ENCODE measurements around the gene MSANTD4. TPM values are rescaled to one million over a fixed set of nuclear protein-coding genes. Genes with fewer than 3 reads are reported as not detected.
"Not testable (repeated sequence)": the region's sequence is repeated elsewhere in the genome, so short reads cannot be mapped to it uniquely, and the experiment has no call there.

Gene MSANTD4
- polyA plus RNA-seq (ENCODE audit: insufficient read length): 37.7 TPM
- long read RNA-seq, donor 1, partial matches to known transcripts: 0 of 11 reads
- long read RNA-seq, donor 1, other reads (novel, unspliced or antisense): 5 of 11 reads
- long read RNA-seq, donor 2, transcript MSANTD4-204 (3 exons, 948 nt): major isoform, 5 of 5 reads
- long read RNA-seq, donor 2, partial matches to known transcripts: 0 of 5 reads
- long read RNA-seq, donor 2, other reads (novel, unspliced or antisense): 0 of 5 reads
- long read RNA-seq, donor 3, full-length matches to known transcripts: 7 of 7 reads
- long read RNA-seq, donor 3, partial matches to known transcripts: 0 of 7 reads
- long read RNA-seq, donor 3, other reads (novel, unspliced or antisense): 0 of 7 reads
- long read RNA-seq, donor 4: 0 reads
- long read RNA-seq, donor 5, full-length matches to known transcripts: 9 of 15 reads
- long read RNA-seq, donor 5, partial matches to known transcripts: 0 of 15 reads
- long read RNA-seq, donor 5, other reads (novel, unspliced or antisense): 6 of 15 reads
- long read RNA-seq, donor 6, partial matches to known transcripts: 0 of 4 reads
- long read RNA-seq, donor 6, other reads (novel, unspliced or antisense): 0 of 4 reads
- long read RNA-seq, donor 7, full-length matches to known transcripts: 8 of 13 reads
- long read RNA-seq, donor 7, partial matches to known transcripts: 5 of 13 reads
- long read RNA-seq, donor 7, other reads (novel, unspliced or antisense): 0 of 13 reads
- long read RNA-seq, donor 8, partial matches to known transcripts: 0 of 4 reads
- long read RNA-seq, donor 8, other reads (novel, unspliced or antisense): 0 of 4 reads

DNA sequence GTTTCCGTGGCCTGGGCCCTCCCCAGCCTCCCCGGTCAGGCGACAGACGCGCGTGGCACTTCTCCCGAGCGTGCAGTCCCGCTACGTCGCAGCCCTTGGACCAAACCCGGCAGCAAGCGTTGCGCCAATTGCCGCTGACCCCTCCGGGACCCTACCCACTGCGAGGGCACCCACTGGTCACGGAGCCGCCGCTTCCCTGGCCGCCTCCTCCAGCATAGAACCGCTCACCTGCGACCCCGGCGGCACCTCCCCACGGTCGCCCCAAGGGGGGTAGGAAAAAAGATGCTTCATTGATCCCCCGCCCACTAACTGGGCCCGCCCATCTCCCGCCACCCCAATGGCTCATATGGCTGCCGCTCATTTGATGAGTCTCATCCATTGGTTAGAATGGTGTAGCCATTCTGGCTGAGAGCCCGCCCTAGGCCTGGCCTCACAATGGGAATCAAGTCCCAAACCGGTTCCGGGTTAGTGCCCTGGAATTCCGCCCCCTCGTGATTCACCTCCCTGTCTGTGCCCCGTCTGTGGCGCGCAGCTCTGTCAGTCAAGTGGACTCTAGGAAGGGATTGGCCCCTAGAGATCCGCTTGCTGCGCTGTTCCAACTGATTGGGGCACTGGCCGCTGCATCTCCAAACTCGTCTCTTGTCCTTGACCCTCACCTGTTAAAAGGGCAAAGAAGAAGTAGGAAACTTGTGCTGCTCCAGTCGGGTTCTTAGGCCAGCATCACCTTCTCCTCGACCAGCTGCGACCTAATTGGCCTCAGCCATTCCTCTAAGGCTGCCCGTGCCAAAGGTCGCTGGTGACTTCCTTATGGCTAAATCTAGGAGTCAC lies at the start of gene MSANTD4:
MSANTD4 (minus strand) TSS at position 274 of the 828 bp plus-strand sequence. CDS start 11,323 bp downstream, outside the sequence.
- peak; percentile 99 for DNase-seq

DNA sequence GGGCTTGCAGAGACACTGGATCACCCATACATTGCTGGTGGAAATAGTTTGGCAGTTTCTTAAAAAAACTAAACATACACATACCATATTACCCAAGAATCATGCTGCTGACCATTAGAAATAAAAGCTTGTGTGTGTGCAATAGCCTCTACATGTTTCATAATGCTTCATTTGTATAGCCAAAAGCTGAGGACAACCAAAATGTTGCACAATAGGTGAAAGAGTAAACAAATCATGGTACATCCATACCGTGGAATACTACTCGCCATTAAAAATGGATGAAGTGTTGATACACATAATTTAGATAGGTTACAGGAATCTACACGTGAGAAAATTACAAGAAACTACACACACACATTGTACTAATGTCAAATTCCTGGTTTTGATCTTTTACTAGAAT lies 48.6 kb upstream of the MSANTD4 start:
- DNase-seq: no peak

DNA sequence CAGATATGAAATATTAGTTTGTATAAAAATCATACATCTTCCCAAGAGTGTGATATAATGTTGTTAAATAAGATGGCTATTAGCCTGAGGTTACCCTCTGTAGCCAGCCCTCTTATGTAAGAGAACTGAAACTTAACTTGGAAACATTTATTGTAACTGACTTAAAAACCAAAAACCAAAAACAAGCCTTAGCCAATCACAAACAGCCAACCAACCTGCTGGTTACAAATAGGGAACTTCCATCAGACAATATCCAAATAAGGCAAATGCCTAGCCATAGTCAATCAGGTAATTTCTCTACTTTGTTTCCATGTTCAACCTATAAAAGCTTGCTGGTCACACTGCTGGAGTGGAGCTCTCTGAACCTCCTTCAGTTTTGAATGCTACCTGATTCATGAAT lies 41.0 kb upstream of the MSANTD4 start:
- no peak for DNase-seq

DNA sequence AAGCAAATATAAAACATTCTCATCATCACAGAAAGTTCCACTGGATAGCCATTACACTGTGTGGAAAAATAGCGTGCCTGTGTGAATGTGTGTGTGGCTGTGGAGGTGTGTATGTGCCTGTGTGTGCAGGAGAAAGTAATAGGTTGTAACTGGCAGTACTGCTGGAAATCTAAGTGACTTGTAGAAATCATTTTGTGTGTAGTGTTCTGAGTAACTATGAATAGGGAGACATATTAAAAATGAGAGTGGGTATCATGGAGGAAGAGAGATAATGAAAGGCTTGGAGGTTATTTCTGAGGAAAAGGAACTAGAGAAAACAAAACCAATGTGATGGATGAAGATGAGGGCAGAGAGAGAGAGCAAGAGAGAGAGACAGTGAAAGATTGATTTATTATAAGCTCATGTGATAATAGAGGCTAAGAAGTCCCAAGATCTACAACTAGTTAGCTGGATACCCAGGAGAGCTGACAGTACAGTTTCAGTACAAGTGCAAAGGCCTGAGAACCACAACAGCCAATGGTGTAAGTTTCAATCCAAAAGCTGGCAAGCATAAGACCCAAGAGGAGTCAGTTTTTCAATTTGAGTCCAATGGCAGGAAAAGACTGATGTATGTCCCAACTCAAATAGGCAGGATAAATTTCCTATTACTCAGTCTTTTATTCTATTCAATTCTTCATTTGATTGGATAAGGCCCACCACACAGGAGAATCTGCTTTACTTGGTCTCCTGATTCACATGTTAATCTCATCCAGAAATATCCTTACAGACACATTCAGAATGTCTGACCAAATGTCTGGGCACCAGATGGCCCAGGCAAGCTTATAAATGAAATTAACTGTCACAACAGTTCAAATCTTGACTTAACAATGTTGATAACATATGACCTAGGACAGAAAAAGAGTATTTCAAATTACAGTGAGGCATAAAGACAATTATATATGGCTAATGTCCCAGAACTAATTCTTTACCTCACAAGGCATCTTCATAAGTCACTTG lies 40.2 kb upstream of the MSANTD4 start:
- no peak for DNase-seq

DNA sequence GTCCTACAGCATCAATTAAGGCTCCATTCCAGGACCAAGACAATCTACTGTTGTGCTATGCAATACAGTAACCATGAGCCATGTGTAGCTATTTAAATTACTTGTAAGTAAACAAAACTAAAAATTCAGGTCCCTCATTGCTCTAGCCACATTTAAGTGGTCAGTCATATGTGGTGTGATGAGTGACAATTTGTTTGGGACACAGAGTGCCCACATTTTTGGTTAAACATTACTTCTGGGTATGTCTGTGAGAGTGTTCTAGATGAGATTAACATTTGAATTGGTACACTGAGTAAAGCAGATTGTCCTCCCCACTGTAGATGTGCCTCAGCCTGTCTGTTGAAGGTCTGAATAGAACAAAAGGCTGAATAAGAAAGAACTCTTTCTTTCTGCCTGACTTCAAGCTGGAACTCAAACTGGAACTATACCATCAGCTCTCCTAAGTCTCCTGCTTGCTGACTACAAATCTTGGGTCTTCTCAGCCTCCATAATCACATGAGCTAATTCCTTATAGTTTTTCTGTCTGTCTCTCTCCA lies 39.3 kb upstream of the MSANTD4 start:
- DNase-seq: no peak

DNA sequence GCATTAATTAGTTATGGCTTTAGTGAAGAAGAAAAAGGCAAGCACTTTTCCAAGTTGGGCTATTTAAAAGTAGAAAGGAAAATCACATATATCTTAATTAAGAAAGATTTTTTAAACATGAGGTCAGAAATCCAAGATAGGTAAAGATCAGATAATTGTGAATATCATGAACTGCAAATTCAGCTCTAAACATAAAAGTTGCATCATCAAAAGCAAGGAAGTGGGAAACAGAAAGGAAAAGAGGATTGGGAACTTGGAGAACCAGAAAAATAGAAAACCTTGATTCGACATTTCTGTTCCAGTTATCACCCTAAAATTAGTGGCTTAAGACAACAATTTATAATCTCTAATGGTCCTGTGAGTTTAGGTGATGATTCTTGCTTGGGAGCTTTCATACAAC lies 37.6 kb upstream of the MSANTD4 start:
- no peak for DNase-seq

DNA sequence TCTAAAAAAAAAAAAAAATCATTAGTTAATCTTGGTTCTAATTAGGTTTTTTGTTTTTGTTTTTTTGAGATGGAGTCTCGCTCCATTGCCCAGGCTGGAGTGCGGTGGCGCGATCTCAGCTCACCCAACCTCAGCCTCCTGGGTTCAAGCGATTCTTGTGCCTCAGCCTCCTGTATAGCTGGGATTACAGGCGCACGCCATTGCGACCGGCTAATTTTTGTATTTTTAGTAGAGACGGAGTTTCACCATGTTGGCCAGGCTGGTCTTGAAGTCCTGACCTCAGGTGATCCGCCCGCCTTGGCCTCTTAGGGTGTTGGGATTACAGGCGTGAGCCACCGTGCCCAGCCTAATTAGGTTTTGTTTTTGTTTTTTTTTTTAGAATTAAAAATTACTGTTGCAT lies 36.3 kb upstream of the MSANTD4 start:
- DNase-seq: not testable (repeated sequence)

DNA sequence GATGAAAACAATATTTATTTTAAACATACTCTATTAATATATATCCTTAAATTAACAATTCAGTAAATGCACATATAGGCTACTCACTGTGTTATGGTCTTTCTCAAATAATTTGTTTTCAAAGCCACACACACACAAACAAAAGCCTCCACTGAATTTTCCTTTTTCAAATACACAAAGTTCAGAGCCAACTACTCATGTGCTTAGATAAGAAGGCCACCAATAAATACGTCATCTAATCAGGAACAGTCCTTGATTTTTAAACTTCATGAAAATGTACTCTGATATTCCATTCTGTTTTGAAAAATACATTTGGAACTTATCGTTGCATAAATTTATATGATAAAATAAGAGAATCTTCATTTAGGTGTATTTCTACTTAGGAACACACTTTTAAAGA lies 29.1 kb upstream of the MSANTD4 start:
- DNase-seq: no peak

DNA sequence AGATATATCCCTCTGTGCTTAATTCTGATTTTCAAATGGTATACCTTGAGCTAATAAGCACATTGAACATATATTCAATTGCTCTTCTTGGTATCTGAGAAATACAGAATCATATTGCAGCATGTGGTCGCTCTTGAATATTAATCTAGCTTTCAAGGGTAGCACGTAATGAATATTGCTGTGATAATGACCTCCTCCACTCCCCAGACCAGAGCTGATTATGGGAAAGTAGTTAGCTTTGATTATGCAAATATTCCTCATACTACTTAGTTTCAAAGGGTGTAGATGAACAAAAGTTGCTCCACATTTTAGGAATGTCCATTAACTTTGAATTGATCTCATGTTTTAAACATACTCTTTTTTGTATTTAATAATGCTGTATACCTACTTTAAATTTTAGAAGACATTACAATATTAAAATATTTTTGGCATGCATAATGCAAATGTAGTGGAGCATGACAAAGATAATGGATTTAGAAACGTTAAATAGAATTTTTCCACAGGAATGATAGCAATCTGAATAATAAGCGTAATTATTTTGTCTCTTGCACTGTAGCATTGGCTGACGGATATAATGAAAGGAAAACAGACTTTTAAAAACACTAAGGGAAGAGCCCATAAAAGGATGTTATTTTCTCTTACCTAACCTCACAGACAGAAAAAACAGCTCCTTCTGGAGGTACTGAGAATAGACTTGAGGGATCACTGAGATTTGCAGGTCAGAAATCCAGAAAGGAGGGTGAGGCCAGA lies 27.9 kb upstream of the MSANTD4 start:
- no peak for DNase-seq

DNA sequence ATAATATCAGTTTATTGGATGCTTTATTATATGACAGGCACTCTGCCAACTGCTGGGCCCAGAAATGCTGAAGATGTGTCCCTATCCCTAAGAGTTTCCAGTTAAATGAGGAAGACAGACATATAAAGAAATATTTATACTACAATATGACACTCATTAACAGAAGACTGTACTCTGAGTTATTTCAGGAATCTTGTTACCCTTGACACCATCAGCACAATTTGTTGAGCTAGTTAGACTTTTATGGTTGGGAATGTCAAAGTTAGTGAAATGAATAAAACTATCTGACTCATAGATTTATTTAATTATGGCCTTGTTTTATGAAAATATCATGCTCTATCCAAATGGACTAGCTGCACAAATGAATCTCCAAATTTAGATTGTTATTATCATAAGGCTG lies 25.6 kb upstream of the MSANTD4 start:
- no peak for DNase-seq

DNA sequence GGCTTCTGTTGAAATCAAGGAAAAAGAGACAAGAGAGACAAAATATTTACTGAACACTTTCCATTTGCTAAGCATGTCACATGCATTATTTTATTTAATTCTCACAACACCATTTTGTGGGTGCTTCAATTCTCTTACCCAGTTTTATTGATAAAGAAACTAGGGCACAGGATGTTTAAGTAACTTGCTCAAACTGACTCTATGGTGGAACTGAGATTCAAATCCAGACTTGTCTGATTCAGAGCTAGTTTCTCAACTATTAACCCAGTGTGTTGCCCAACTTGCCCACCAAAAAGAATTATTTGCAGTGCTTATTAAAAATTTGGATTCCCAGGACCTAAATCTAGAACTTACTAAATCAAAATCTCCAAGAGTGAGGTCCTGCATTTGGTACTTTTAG lies 21.5 kb upstream of the MSANTD4 start:
- DNase-seq: no peak

DNA sequence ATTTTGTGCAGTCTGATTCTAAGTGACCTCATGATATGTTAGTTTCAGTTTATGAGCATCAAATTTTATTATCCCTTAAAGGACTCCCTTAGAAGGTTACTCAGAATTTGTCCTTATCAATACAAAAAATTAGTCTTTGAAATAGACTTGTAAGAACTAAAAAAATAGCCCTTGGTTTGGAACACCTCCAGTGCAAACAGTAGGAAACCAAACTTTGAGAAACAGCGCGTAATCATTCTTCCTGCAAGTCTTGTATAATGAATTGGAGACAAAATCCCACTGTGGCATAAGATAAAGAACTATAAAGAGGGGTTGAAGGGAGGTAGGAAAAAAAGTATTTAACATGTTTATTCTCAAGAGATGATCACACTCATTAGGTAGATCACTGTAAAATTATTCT lies 10.8 kb upstream of the MSANTD4 start:
- no peak for DNase-seq

DNA sequence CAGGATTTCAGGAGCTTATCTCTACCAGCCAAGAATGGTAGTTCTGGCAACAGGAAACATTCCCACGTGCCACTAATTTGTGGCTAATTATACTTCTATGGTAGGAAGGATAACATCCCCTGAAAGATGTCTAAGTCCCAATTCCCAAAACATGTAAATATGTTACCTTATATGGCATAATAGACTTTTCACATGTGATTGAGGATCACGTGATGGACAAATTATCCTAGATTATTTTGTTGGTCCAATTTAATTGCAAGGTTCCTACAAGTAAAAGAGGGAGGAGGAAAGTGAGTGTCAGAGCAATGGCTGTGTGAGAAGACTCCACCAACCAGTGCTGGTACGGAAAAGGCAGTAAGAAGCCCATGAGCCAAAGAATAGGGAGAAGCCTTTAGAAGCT lies 9.9 kb upstream of the MSANTD4 start:
- no peak for DNase-seq

DNA sequence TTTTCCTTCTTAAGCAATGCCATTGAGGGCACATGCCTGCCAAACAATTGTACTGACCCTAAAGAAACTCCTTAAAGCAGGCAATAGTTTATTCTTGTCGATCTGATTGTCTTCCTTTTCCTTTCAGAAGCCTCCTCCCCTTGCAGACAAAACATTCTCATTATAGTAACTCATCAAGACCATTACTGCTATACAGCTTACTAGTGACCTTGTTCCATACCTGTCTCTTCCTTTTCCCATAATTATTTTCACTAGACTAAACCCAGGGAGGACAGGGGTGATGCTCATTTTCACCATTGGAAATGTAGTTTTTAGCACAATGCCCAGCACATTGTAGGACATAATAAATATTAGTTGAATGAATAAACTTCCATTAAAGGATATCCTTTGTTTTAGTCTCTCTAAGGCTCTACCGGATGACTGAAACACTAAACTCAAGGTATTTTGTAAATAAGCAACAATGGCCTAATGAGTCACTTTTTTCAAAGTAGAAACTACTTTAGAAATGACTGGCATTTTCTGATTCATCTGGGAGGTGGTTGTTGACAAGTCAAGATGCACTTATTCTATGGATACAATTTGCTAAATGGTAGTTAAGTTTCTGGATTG lies 9.3 kb upstream of the MSANTD4 start:
- DNase-seq: no peak

DNA sequence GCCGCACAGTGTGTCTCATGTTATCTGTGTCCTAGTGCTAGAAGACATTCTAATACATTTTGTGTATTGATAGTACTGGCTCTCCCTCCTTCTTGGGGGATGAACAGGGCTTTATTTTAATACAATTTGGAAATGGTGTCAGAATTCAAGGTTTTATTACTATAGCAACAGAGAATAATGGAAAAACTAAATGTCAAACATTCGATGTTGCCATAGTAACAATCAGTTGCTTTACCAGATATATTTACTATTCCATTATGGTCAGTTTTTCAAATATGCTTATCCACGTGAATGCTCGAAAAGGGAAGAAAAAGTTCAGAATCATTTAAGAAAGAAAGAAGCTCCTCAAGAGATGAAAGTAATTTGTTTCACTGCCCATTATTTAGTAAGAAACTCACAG lies 8.6 kb upstream of the MSANTD4 start:
- no peak for DNase-seq

DNA sequence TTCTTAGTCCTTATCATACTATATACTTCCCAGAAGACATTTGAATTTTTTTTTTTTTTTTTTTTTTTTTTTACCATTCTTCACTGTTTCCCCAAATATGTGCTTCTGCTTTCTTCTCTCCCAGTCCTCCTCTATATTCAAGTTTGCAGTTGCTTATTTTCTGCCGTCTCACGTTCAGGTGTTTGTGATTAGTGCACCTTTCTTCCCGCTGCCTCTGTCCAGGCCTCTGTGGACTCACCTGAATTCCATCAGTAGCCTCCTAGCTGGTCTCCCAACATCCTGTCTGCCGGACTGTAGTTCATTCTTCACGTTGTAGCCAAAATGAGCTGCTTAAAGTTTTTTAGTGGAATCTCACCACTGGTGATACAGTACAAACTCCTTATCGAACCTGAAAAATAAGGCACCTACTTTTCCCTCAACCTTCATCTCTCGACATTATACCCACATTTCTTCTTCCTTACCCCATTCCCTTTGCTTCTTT lies 795 bp upstream of the MSANTD4 start:
- DNase-seq: no peak

DNA sequence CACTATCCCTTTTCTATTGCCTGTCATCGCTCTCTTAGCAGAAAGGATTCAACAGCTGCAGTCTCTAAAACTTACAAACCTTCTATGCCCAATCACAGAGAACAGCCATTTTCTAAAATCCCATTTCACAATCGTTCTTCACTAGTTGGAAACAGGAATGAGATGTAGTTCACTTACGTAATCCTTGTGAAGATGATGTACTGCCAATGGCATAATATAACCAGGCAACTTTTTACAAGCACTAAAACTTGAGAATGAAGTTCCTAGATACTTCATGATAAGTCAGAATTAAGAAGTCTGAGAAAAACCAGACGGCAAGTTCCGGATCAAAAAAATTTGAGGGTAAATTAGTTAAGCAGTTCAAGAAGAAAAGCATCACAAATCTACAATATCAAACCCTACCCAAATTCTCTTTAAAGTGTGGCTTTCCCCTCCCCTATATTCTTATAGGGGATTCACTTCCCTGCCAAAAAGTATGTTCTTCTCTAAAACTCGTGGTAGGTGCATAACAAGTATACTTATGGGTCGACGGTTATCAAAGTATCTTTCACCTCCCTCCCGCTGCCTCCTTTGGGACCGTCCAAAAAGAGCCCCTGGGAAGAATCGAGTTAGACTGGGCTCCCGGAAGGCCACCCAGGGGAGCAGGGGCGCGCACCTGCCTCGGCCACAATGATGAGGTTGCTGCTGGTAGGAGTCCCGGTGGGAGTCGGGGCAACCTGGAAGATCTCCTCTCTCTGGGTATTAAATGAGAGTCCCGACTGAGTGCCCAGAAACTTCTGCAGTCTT lies 666 bp downstream of the MSANTD4 start:
- DNase-seq: no peak

DNA sequence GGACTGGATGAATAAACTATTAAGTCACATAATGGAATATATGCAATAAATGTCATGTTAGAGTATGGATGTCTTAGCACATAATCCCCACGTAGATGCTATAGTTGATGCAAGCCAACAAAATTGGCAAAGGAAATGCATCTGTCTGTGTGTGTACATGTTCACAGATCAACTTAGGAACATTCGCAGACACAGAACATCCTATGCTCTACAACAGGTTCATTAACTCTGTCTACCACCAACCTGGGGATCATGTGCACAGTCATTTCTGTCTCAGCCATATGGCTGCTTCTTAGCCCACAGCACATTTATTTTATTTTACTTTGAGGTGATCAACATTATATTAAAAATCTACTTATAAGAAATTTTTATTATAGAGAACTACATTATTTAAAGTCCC lies 4.9 kb downstream of the MSANTD4 start:
- DNase-seq: no peak

DNA sequence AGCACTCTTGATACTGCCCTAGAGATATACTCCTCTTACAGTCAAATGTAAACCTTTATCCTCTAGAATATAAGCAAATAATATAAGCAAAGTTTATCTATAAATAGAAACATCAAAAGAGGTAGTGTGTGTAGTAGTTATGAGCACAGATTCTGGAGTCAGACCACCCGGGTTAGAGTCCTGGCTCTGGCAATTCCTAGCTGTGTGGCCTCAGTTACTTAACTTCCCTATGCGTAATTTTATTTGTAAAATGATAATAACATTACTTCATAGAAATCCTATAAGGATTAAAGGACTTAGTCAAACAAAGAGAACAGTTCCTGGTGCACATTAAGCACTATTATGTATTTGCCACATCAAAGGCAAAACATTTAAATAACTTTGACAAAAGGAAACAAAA lies 7.0 kb downstream of the MSANTD4 start:
- DNase-seq: no peak
